HG03439 (cell line): ENCODE measurements around the gene VWA5B1.
"Not testable (repeated sequence)": the region's sequence is repeated elsewhere in the genome, so short reads cannot be mapped to it uniquely, and the experiment has no call there.

ENCODE experiments used
- ATAC-seq: cut with Tn5 transposase; IDR thresholded peaks from one replicate; pipeline ENCODE4 v1.9.1; 2021; ENCODE audit warnings: mild to moderate bottlenecking, moderate library complexity; ENCODE audit not compliant: unreplicated experiment

The VWA5B1 gene

GRCh38 chr1:20278692-20279130 is 12.0 kb upstream of the VWA5B1 start:
- no peak for ATAC-seq

DNA sequence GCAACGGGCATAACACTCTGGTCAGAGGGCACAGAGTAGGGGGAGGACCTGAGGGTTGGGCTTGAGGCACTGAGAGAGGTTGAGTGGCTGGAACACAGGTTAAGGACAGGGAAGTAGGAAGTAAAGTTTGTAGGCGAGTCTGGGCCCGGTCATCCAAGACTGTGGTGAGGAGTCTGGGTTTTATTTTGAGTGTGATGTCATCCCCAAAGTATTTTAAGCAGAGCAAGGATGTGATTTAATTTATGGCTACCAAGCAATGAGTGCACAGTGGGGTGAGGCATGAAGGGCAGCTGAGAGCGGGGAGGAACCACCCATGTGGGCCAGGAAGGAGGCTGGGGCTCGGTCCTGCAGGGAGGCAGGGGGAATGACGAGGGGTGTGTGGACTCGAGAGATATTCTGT is 11.2 kb upstream of the VWA5B1 start:
- no peak for ATAC-seq

DNA sequence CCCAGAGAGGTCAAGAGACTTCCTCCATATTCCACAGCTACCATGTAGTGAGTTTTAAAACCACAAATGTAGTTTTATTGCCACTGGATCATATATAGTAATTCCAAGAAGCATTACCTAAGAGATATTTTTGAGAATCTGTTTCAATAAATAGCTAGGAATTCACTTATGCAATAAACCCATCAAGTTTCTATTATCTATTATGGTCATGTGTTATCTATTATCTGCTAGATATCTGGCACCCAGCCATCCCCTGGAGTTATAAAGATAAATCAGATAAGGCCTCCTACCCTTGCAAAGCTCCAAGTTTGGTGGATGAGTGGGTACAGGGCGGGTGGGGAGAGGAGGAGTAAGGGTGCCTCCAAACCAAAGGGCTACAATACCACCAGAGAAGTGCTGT is 10.3 kb upstream of the VWA5B1 start:
- ATAC-seq = no peak

DNA sequence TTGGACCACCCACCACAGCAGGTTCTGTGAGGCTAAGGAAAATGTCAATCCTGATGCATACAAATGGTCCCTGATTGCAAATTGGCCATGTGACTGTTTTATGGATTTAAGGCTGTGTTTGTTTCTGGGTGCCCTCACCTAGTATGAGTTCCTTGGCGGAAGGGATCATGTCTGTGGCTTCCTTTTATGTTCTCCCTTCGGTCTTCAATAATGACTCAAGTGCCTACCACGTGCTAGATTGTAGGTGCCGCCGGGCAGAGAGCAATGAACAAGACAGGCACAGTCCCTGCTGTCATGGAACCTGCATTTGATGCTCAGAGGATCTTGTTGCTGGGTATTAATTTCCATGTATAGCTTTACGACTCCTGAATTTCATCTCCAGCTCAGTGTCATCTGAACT is 9.8 kb upstream of the VWA5B1 start:
- no peak for ATAC-seq

GRCh38 chr1:20281801-20282200 is 8.9 kb upstream of the VWA5B1 start:
- no peak for ATAC-seq

DNA sequence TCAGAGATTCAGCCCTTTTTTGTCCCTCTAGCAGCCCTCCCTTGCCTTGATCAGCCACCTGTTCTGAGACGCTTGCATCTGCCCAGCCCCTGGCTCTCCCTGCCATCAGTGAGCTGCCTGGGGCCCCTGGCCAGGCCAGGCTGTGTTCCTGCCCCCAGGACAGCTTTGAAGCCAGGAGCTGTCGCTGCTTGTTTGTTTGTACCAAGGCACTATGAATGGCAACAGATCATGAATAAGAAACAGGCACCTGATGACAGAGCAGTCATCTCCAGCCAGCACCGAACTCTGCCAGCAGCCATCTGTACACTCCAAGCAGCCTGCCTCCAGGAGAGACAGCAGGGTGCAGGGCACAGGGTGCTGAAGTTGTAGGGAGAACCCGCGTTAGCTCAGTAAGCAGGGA is 8.1 kb upstream of the VWA5B1 start:
- ATAC-seq = no peak

DNA sequence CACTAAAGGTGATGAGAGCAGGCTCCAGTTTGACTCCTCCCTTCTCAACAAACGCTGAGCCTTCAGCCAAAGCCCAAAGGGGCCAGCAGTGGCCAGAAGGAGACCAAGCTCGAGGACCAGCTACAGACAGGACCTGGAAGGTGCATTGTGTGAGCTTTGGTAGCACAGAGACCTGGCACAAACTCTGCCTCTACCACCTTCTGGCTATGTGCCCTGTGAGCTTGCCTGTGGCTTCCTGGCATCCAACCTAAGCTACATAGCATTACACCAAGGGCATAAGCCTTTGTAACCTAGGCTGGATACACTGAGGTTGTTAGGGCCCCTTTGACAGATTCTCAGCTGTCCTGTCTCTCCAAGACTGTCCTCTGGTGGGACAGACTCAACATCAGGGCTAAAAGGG is 6.6 kb upstream of the VWA5B1 start:
- no peak for ATAC-seq

- ATAC-seq = no peak
Observed at GRCh38 chr1:20284625-20285024, 6.0 kb upstream of the VWA5B1 start.

DNA sequence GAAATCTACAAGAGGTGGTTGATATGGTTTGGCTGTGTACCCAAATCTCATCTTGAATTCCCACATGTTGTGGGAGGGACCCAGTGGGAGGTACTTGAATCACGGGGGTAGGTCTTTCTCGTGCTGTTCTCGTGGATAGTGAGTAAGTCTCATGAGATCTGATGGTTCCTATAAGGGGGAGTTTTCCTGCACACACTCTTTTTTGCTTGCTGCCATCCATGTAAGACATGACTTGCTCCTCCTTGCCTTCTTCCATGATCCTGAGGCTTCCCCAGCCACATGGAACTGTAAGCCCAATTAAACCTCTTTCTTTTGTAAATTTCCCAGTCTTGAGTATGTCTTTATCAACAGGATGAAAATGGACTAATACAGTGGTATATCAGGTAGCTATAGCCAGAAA is 5.2 kb upstream of the VWA5B1 start:
- no peak for ATAC-seq

- not testable (repeated sequence) for ATAC-seq
Observed at GRCh38 chr1:20287696-20288095, 3.0 kb upstream of the VWA5B1 start.

- ATAC-seq = no peak
Observed at GRCh38 chr1:20291645-20292084, 990 bp downstream of the VWA5B1 start.

DNA sequence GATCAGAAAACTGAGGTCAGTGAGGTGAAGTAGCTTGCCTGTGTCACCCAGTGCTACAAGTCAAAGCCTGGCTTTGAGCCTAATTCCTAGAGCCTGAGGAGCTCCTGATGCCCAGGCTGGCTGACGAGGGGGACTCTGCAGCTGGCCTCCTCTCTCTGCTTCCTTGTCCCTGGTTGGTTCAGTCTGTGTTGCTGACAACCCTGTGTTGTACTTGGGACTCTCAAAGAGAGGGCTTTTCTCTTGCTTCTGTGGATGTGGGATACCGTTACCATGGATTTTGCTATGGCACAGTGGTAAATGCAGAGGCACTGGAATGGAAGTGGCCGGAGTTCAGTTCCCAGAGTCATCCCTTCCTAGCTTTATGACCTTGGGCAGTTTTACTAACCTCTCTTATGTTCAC is 8.0 kb downstream of the VWA5B1 start:
- no peak for ATAC-seq

GRCh38 chr1:20301463-20302107 is 10.9 kb downstream of the VWA5B1 start:
- ATAC-seq = no peak

DNA sequence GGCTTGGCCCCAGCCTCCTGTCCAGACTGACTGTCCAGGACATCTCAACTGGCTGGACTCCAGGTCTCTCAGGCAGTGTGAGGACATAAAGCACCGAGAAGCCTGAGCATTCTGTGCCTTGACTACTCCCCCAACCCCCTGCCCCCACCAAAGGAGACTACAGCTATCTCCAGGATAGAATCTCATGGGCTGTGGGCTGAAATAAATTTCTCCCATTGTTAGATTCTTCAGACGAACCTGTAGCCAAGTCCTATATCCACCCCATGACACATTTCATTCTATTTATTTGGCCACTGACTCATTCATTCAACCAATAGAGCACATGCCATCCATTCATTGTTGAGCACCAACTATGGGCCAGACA is 11.4 kb downstream of the VWA5B1 start:
- ATAC-seq = no peak

GRCh38 chr1:20307026-20307425 is 16.4 kb downstream of the VWA5B1 start:
- no peak for ATAC-seq

GRCh38 chr1:20308569-20308968 is 17.9 kb downstream of the VWA5B1 start:
- no peak for ATAC-seq

GRCh38 chr1:20311289-20311688 is 20.6 kb downstream of the VWA5B1 start:
- ATAC-seq = no peak

DNA sequence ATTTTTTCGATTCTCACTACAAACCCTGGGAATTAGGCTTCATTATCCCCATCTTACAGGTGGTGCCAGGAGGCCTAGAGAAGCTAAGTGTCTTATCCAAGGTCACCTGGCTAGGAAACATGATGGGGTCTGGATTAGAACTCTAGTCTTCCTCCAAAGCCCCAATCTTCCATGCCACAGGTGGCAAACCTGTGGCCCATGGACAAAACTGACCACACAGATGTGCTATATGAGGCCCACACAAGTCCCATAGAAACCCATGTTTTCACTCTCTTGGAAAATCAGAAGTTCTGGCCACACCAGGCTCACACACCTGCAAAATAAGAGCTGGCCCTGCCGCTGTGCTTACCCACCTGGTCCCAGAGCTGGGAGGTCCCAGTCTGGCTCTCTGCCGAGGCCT is 21.6 kb downstream of the VWA5B1 start:
- no peak for ATAC-seq

GRCh38 chr1:20312818-20313217 is 22.1 kb downstream of the VWA5B1 start:
- no peak for ATAC-seq

GRCh38 chr1:20317471-20317870 is 26.8 kb downstream of the VWA5B1 start:
- no peak for ATAC-seq

- ATAC-seq = no peak
Observed at GRCh38 chr1:20318521-20318920, 27.8 kb downstream of the VWA5B1 start.

DNA sequence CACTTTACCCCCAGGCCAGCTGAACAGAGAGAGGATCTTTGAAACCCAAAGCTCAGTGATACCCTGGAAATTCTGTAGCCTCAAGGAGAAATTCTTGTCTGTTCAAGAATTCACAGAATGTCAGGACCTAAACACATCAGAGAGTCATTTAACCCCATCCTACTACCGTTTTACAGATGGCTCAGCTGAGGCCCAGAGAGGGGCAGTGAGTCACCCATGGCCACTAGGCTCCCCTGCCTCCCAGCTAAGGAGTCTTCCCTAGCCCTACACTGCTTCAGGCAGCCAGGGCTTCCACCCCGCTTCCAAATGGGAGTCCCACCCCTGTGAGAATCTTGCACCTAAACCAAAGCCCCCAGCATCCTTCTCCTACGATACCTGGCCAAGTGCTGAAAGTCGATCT is 28.3 kb downstream of the VWA5B1 start:
- ATAC-seq = no peak

DNA sequence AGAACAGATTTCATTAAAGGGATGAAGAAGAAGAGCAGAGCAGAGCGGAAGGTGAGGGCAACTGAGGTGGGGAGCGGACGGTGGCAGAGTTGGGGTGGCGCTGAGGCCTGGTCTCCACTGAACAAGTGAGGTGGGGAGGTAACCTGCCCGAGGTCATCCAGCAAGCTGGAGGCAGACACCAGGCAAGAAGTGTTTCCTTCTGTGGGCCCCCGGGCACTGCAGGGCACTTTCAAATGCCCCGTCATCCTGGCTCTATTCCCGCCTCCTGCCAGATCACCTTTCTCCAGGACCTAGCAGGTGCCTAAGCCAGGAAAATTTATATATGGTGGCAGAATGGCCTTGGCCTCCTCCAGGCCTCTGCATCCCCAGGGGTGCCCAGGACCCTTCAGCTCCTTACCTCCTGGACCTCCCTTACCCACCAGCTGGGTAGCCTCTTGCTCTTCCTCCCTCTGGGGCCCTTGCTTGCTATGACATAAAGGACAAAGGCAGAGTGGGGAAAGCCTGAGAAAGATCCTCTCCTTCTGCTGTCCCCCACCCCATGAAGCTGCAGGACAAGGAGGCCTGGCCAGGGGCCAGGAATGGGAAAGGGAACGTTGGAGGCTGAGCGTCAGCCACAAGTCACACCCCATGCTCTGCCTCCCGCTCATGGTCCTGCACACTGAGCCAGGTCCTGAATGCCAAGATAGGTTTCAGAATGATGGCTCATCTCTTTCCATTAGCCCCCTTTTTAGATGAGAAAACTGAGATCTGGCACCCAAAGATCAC is 29.0 kb downstream of the VWA5B1 start:
- ATAC-seq = no peak
